ENCODE results near the gene AKR1C3.
"Not testable (repeated sequence)": the region's sequence is repeated elsewhere in the genome, so short reads cannot be mapped to it uniquely, and the experiment has no call there.

Gene AKR1C3

DNA sequence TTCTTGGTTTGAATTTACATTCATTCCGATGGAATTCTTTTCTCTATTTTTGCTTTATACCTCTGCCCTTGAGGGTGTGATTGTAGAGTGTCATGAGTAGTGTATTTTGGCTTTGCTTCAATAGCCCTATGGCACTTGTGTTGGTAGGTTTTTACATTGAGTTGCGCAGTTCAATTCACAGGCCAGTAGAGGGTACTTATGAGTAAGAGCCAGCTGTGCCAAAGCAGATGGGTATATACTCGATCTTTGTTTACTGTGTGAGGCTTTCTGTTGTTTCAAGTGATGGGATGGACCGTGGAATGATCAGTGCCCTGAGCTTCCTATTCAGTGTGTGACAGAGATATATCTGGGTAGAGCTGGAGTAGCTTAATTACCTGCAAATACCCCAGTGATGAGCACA lies 4.3 kb upstream of the AKR1C3 start:
- peak in 1 of 2 donors; percentile 42 for DNase-seq

GRCh38 chr10:5090551-5090950 lies 3.7 kb upstream of the AKR1C3 start:
- no peak for DNase-seq

DNA sequence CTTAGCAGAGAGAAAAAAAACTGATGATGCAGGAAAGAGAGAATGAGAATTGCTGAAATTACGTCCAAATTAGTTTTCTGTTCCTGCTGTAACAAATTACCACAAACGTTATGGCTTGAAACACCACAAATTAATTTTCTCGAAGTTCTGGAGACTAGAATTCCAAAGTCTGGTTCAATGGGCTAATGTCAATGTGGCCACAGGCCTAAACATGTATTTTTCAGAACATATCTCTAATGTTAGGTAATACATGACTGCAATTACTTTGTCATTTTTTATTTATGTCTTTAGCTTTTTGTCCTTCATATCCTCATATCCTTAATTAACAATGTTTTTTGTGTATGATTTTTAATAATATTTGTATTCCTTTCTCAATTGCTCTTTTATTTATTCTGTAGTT lies 3.0 kb upstream of the AKR1C3 start:
- no peak for DNase-seq

DNA sequence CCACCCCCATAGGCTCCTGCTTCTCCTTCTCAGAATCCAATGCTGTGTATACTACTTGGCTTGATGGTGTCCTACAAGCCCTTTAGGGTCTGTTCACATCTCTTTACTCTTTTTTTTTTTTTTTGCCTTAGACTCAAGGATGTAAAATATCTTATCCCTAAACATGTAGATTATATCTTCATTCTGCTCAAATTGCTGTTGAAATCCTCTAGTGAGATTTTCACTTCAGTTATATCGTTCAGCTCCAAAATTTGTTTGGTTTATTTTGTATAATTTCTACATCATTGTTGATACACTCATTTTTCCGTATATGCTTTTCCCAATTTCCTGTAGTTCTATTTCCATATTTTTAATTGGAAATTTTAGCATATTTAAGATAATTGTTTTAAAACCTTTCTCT lies 1.8 kb upstream of the AKR1C3 start:
- DNase-seq = no peak

DNA sequence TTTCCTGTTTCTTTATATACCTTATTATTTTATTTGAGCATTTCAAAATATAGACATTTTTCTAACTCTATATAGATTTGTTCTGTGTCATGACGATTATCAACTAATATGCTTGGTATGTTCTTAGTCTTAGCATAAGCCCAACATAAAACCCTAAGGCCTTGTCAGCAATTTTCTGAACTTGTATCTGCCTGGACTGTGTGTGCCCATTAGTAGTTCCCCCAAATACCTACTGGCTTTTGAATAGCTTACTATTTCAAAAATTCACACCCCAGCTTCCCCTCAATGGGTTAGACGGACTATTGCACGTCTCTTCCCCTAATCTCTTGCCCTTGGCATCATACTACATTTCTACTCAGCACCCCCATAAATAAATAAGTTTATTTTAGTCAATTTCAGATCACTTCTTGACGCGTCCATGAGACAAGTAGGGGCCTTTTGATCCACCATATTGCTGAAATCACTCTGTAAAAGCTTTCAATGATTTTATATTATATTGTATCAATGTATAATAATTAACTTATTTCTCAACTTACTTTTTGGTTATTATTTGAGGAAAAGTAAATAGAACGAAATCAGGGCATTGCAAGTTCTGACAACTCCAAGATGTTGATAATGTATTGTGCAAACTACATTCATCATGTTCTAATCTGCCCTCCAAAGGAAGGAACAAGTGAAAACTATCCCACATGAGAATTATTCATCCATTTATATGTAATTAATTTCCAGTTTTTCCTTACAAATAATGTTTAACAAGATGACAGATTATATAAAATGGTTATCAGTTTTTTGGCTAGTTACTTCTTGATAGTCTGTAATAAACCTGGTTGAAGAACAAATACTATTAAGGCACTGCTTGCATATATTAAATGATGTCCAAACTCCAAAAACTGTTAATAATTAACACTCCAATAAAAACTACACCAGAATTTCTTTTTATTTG lies 1.1 kb upstream of the AKR1C3 start:
- DNase-seq = no peak

GRCh38 chr10:5095687-5096086 lies 1.5 kb downstream of the AKR1C3 start:
- DNase-seq = peak in 1 of 2 donors; percentile 22

GRCh38 chr10:5096108-5096507 lies 1.9 kb downstream of the AKR1C3 start:
- no peak for DNase-seq

GRCh38 chr10:5102479-5102878 lies 8.3 kb downstream of the AKR1C3 start:
- not testable (repeated sequence) for DNase-seq

DNA sequence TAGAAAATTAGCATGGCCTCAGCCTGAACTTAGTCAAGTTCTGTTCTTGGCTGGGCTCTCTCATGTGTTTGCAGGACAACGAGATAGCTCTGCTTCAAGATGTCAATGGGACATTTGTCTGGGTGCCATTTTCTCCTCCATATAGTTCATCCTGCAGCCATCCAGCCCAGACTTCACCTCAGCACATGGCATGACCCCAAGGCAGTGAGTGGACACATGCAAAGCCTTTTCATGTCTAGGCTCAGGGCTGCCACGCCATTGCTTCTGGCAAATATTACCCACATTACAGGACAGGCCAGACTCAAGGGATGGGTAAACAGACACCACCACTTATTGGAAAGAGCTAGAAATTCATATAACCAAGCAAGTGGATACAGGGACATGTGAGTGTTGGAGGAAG lies 9.3 kb downstream of the AKR1C3 start:
- no peak for DNase-seq

DNA sequence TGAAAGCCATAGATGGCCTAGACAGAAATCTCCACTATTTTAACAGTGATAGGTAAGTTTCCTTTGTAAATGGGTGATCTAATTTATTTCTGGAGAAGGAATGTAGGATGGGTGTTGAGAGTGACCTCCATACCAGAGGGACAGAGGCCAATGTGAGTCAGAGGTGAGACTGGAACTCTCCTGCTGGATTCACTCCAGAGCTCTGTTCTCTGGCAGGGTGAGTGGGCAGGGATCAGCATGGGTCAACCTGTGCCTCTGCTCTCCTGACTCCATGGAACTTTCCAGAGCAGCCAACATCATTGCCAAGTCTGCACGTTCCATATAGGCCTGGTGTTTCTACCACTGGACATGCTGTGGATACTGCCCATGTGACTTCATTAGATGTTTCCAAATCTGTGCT lies 11.4 kb downstream of the AKR1C3 start:
- no peak for DNase-seq

DNA sequence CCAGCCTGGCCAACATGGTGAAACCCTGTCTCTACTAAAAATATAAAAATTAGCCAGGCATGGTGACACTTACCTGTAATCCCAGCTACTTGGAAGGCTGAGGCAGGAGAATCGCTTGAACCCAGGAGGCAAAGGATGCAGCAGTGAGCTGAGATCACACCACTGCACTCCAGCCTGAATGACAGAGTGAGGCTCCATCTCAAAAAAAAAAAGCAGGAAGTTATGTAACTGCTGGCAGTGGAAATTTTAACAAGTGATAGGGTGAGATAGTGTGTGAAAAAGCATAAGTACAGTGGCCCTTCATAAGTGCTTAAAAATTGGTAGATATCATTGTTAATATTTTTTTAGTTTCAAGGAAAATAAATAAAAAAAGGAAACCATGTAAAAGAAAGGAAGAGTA lies 12.3 kb downstream of the AKR1C3 start:
- peak in 1 of 2 donors; percentile 44 for DNase-seq

GRCh38 chr10:5107860-5108526 lies 13.8 kb downstream of the AKR1C3 start:
- no peak for DNase-seq

DNA sequence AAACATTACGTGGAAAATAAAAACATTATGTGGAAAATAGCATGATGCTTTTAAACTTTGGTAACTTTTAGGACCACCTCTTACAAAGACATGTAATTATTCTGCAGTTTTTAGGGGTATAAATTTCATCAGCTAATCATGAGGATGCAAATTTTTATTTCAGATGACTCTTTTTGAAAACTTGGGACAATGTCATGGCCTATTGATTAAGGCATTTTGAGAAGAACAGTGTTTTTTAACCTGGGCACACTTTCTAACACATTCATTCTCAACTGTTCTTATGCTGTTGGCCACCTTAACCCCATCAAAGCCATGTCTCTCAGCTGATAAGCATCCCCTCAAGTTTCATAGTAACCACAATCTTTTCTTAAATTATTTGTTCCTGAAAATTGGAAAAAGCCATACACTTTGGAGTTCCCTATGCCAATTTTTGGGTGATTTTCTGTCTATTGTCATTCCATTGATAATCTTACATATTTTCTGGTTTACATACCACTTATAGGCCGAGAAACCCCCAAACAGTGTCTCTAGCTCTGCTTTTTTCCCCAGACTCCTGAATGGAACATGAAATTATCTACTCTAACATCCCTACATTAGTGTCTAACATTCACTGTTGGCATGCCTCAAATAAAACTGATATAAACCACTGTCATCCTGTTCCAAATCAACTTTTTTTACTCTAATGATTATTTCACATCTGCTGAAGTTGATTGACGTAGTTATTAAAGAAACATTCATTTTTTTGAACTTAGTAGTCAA lies 14.6 kb downstream of the AKR1C3 start:
- DNase-seq = no peak

DNA sequence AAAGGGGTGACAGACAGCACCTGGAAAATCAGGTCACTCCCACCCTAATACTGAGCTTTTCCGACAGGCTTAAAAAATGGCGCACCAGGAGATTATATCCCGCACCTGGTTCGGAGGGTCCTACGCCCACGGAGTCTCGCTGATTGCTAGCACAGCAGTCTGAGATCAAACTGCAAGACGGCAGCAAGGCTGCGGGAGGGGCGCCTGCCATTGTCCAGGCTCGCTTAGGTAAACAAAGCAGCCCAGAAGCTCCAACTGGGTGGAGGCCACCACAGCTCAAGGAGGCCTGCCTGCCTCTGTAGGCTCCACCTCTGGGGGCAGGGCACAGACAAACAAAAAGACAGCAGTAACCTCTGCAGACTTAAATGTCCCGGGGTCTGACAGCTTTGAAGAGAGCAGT lies 15.6 kb downstream of the AKR1C3 start:
- not testable (repeated sequence) for DNase-seq

DNA sequence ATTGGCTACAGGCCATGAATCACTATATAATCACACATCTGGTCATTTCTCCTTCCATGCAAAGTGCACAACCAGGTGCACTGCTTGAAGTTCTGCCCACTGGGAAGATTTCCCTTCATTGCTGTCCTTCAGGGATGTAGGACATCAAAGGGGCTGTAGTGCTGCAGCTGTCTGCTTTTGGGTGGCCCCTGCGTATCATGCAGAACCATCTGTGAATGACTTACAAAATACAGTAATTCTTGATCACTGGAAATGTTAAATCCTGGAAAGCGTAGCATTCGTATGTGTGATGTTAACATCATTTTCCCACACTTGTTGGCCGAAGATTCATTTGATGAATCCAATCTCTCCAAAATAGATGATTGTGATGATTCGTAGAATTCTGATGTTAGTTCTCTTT lies 22.4 kb downstream of the AKR1C3 start:
- DNase-seq = no peak

GRCh38 chr10:5117026-5117425 lies 22.8 kb downstream of the AKR1C3 start:
- DNase-seq = peak in 1 of 2 donors; percentile 76

DNA sequence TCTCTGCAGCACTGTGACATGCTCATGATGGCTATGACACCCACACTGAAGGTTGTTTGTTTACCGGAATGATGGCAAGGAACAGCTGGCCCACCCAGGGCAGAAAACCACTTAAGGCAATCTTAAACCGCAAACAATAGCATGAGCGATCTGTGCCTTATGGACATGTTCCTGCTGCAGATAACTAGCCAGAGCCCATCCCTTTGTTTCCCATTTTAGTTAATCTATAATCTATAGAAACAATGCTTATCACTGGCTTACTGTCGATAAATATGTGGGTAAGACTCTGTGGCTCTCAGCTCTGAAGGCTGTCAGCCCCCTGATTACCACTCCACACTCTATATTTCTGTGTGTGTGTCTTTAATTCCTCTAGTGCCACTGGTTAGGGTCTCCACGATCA lies 25.8 kb downstream of the AKR1C3 start:
- not testable (repeated sequence) for DNase-seq

DNA sequence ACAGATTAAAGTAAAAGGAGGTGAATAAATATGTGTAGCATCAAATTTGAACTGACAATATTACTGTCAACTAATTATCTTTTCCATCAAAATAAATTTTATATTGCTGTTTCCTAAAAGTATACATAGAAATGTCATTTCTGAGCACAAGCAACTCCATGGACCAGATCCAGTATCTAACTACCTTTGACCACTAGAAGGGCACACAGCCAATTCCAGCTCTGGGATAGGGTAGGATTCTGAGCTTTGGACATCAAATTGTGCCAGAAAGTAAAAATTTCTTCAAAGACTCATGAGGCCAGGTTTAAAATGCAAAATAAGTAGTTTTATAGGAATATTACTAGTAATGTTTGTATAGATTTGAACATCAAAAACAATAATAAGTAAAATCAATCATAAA lies 29.7 kb downstream of the AKR1C3 start:
- DNase-seq = no peak

DNA sequence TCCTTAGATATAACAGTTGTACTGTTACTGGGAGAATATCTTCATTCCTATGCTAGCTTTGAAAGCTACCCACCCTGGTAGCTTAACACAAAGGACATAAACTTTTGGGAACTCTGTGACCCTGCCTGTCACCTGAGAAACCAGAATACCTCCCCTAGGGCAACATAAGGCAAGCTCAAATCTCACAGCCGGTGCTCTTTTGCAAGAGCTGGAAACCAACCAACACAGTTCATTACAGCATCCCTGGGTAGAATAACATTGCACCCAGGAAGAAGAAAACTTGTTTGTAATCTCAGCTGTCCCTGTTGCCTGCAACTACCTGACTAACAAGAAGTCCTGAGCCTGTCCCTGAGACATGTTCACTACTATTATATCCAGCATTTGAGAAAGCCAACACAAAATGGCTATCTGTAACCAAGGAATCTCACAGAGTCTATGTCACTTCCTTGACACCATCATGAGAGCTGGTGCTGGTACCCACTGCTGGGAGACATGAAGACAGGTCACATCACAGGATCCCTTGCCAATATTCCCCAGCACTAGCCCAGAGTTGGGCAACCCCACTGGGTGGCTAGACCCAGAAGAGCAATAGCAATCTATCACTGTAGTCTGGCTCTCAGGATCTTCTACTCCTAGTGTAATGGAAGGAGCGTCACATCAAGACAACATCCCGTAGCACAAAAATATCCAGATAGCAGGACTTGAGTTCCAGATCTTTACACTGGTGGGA lies 31.3 kb downstream of the AKR1C3 start:
- DNase-seq = no peak

GRCh38 chr10:5135581-5135980 lies 41.4 kb downstream of the AKR1C3 start:
- no peak for DNase-seq

- no peak for DNase-seq
Observed at GRCh38 chr10:5136468-5137087, 42.4 kb downstream of the AKR1C3 start.

- not testable (repeated sequence) for DNase-seq
Observed at GRCh38 chr10:5137699-5138098, 43.5 kb downstream of the AKR1C3 start.
